M059J (cell line): ENCODE data around the gene SLC28A3. TPM values are rescaled to one million over a fixed set of nuclear protein-coding genes. Genes with fewer than 3 reads are reported as not detected.
"Not testable (repeated sequence)": the region's sequence is repeated elsewhere in the genome, so short reads cannot be mapped to it uniquely, and the experiment has no call there.

ENCODE experiments used
- DNase-seq: peaks from one replicate; pipeline ENCODE4 v3.0.0-alpha.2; 2012; ENCODE audit warnings: low read depth
- total RNA-seq: library from RNA; depleted of rRNA; stranded (reverse); fragments of >200 nt; shearing (Covaris generic); gene quantifications from 2 replicates; pipeline ENCODE4 v1.2.3, GENCODE V29; 2014; rRNA removed

SLC28A3 gene
- total RNA-seq: 0.42 and 0.67 TPM in 2 replicates

- DNase-seq: no peak
Observed at GRCh38 chr9:84340535-84340934, at the start of gene SLC28A3. Gene SLC28A3, minus strand, starts transcription at chr9:84340758. Its CDS starts 125 bp downstream, at chr9:84340633.

- DNase-seq: peak; percentile 36
Observed at GRCh38 chr9:84390254-84390653, 49.7 kb upstream of the SLC28A3 start.

GRCh38 chr9:84387821-84388220 lies 47.3 kb upstream of the SLC28A3 start:
- peak; percentile 40 for DNase-seq

GRCh38 chr9:84386753-84387152 lies 46.2 kb upstream of the SLC28A3 start:
- no peak for DNase-seq

- DNase-seq: no peak
Observed at GRCh38 chr9:84385386-84386040, 45.0 kb upstream of the SLC28A3 start.

GRCh38 chr9:84384617-84385016 lies 44.1 kb upstream of the SLC28A3 start:
- DNase-seq: no peak

- DNase-seq: no peak
Observed at GRCh38 chr9:84383178-84383577, 42.6 kb upstream of the SLC28A3 start.

- DNase-seq: no peak
Observed at GRCh38 chr9:84382720-84383119, 42.2 kb upstream of the SLC28A3 start.

GRCh38 chr9:84381508-84381907 lies 41.0 kb upstream of the SLC28A3 start:
- DNase-seq: no peak

- DNase-seq: no peak
Observed at GRCh38 chr9:84379740-84380139, 39.2 kb upstream of the SLC28A3 start.

GRCh38 chr9:84375954-84376353 lies 35.4 kb upstream of the SLC28A3 start:
- no peak for DNase-seq

GRCh38 chr9:84374516-84374915 lies 34.0 kb upstream of the SLC28A3 start:
- no peak for DNase-seq

- DNase-seq: no peak
Observed at GRCh38 chr9:84374013-84374412, 33.5 kb upstream of the SLC28A3 start.

- DNase-seq: peak; percentile 90
Observed at GRCh38 chr9:84371737-84372136, 31.2 kb upstream of the SLC28A3 start.

GRCh38 chr9:84368601-84369000 lies 28.0 kb upstream of the SLC28A3 start:
- no peak for DNase-seq

- not testable (repeated sequence) for DNase-seq
Observed at GRCh38 chr9:84367726-84368125, 27.2 kb upstream of the SLC28A3 start.

- DNase-seq: peak; percentile 40
Observed at GRCh38 chr9:84366683-84367082, 26.1 kb upstream of the SLC28A3 start.

- not testable (repeated sequence) for DNase-seq
Observed at GRCh38 chr9:84364894-84365490, 24.4 kb upstream of the SLC28A3 start.

- no peak for DNase-seq
Observed at GRCh38 chr9:84361645-84362044, 21.1 kb upstream of the SLC28A3 start.

GRCh38 chr9:84357275-84357674 lies 16.7 kb upstream of the SLC28A3 start:
- DNase-seq: peak; percentile 77

GRCh38 chr9:84354035-84354434 lies 13.5 kb upstream of the SLC28A3 start:
- no peak for DNase-seq

- DNase-seq: peak; percentile 29
Observed at GRCh38 chr9:84349671-84350070, 9.1 kb upstream of the SLC28A3 start.

GRCh38 chr9:84343111-84343521 lies 2.6 kb upstream of the SLC28A3 start:
- peak; percentile 98 for DNase-seq

- peak; percentile 70 for DNase-seq
Observed at GRCh38 chr9:84339962-84340361, 596 bp downstream of the SLC28A3 start.
